Measurements from ENCODE around the gene FXYD2.

- TF ChIP-seq, protein P1, sequence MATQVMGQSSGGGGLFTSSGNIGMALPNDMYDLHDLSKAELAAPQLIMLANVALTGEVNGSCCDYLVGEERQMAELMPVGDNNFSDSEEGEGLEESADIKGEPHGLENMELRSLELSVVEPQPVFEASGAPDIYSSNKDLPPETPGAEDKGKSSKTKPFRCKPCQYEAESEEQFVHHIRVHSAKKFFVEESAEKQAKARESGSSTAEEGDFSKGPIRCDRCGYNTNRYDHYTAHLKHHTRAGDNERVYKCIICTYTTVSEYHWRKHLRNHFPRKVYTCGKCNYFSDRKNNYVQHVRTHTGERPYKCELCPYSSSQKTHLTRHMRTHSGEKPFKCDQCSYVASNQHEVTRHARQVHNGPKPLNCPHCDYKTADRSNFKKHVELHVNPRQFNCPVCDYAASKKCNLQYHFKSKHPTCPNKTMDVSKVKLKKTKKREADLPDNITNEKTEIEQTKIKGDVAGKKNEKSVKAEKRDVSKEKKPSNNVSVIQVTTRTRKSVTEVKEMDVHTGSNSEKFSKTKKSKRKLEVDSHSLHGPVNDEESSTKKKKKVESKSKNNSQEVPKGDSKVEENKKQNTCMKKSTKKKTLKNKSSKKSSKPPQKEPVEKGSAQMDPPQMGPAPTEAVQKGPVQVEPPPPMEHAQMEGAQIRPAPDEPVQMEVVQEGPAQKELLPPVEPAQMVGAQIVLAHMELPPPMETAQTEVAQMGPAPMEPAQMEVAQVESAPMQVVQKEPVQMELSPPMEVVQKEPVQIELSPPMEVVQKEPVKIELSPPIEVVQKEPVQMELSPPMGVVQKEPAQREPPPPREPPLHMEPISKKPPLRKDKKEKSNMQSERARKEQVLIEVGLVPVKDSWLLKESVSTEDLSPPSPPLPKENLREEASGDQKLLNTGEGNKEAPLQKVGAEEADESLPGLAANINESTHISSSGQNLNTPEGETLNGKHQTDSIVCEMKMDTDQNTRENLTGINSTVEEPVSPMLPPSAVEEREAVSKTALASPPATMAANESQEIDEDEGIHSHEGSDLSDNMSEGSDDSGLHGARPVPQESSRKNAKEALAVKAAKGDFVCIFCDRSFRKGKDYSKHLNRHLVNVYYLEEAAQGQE (IDR thresholded peaks at IDR 0.05; ENCODE audit: low read depth), result no peak
- no peak for TF ChIP-seq TEAD4 (IDR thresholded peaks at IDR 0.05)
- no peak for TF ChIP-seq TAF1 (IDR thresholded peaks at IDR 0.05; ENCODE audit: low read depth)
- no peak for TF ChIP-seq EP300 (IDR thresholded peaks at IDR 0.05; ENCODE audit: borderline replicate concordance)
Observed at GRCh38 chr11:117861151-117862018, 36.8 kb upstream of the FXYD2 start.
